ENCODE results near the gene MBD3L4. TPM values are rescaled to one million over a fixed set of nuclear protein-coding genes. Genes with fewer than 3 reads are reported as not detected.

MBD3L4 gene
- total RNA-seq (2022; extraction: Qiagen RNA extraction; ENCODE audit: low read depth), result not detected in 5 replicates

DNA sequence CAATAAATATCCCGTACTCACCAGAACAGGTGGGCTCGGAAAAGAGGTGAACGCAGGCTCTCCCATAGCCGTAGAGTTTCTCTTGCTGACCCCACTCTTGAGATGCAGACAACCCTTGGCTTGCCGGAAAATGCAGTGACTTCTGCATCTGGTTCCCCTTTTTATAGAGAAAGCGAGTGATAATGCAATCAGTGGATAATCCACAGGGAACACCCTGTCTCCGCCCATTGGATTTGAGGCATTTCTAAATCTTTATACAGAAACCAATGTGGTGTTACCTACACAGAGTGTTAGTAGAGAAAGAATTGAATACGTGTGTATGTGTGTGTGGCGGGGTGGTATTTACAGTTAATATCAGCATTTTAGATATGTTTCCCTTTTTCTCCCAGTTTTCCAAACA, at the start of gene MBD3L4:
Gene MBD3L4, minus strand, starts transcription at position 101 of the 400 bp plus-strand sequence. Its CDS starts 35 bp downstream, at position 66.

GRCh38 chr19:7069042-7069903, 29.3 kb upstream of the MBD3L4 start, which contains the start of gene ZNF557:
ZNF557 (plus strand) TSS chr19:7069703; CDS start chr19:7075075, 5,372 bp downstream.

GRCh38 chr19:7058576-7058975, 18.6 kb upstream of the MBD3L4 start, which contains the start of gene MBD3L3:
MBD3L3 (minus strand) TSS chr19:7058676; CDS start chr19:7058605, 71 bp downstream.

DNA sequence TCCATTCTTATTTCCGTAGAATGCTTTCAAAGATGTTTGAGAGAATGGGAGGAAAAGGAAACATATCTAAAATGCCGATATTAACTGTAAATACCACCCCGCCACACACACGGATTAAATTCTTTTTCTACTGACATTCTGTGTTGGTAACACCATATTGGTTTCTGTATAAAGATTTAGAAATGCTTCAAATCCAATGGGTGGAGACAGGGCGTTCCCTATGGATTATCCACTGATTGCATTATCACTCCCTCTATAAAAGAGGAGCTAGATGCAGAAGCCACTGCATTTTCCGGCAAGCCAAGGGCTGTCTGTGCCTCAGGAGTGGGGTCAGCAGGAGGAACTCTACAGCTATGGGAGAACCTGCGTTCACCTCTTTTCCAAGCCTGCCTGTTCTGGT, 9.0 kb upstream of the MBD3L4 start, which contains the start of gene MBD3L2:
Gene MBD3L2, plus strand, starts transcription at position 301 of the 400 bp plus-strand sequence. Its CDS starts 53 bp downstream, at position 354.

GRCh38 chr19:7030278-7030677, 9.7 kb downstream of the MBD3L4 start, which contains the start of gene MBD3L5:
MBD3L5 (plus strand) TSS chr19:7030578; CDS start chr19:7030612, 34 bp downstream.

GRCh38 chr19:7021331-7021730, 18.6 kb downstream of the MBD3L4 start, which contains the start of gene MBD3L2B:
MBD3L2B (minus strand) TSS chr19:7021431; CDS start chr19:7021397, 34 bp downstream.

Other genes with a start within 250 kb of the MBD3L4 start
- 4.1 to 6.5 TPM (median 5.8 TPM) in 5 replicates for gene ADGRE1, start 152.6 kb downstream of the MBD3L4 start, total RNA-seq (2022; extraction: Qiagen RNA extraction; ENCODE audit: low read depth)
- not detected in 5 replicates for gene MBD3L2B, start 18.7 kb downstream of the MBD3L4 start, total RNA-seq (2022; extraction: Qiagen RNA extraction; ENCODE audit: low read depth)
- gene MBD3L5, start 9.6 kb downstream of the MBD3L4 start, total RNA-seq (2022; extraction: Qiagen RNA extraction; ENCODE audit: low read depth), result not detected in 5 replicates
- not detected in 5 replicates for gene MBD3L2, start 9.1 kb upstream of the MBD3L4 start, total RNA-seq (2022; extraction: Qiagen RNA extraction; ENCODE audit: low read depth)
- not detected in 5 replicates for gene MBD3L3, start 18.5 kb upstream of the MBD3L4 start, total RNA-seq (2022; extraction: Qiagen RNA extraction; ENCODE audit: low read depth)
- gene ZNF557, start 29.5 kb upstream of the MBD3L4 start, total RNA-seq (2022; extraction: Qiagen RNA extraction; ENCODE audit: low read depth), result 2.3 to 3.2 TPM (median 2.7 TPM) in 5 replicates